ENCODE results near the gene OR11L1. TPM values are rescaled to one million over a fixed set of nuclear protein-coding genes. Genes with fewer than 3 reads are reported as not detected.
A peak's percentile ranks its signal among the peaks of the same experiment; 100 is the strongest.

The OR11L1 gene
- polyA plus RNA-seq, 3 donors = not detected

GRCh38 chr1:247864644-247865043 lies 22.9 kb upstream of the OR11L1 start:
- no peak overlapping the region for H3K4me3 Mint-ChIP-seq
- peak overlapping the region in 2 of 7 donors; percentile 19 to 23 for H3K27ac Mint-ChIP-seq
- no peak overlapping the region for H3K4me2 ChIP-seq (replicated peaks; ENCODE audit: extremely low read depth, low read length, poor library complexity, severe bottlenecking)

GRCh38 chr1:247862756-247863155 lies 21.1 kb upstream of the OR11L1 start:
- peaks cover 6 to 14% (median 13%) of the 10 kb centered on the region in 3 donors for H3K27me3 Mint-ChIP-seq (ENCODE audit: low read depth in 3 of 3)
- no peak overlapping the region for H3K4me3 ChIP-seq (replicated peaks in 1 of 3; ENCODE audit: low read depth in 2 of 3, low read length in 3 of 3)
- no peaks in the 10 kb centered on the region for H3K9me3 ChIP-seq (replicated peaks in 1 of 2; ENCODE audit: control insufficient read depth in 1 of 2, insufficient read depth in 1 of 2, low read length in 2 of 2)
- intact Hi-C loops (cut with micrococcal nuclease) = no loop called here
- no peak for TF ChIP-seq CTCF (IDR thresholded peaks at IDR 0.05)
- H3K36me3 Mint-ChIP-seq = peaks cover 2 to 28% of the 10 kb centered on the region in 2 donors
- H3K36me3 ChIP-seq (replicated peaks in 1 of 2; ENCODE audit: control insufficient read depth in 1 of 2, insufficient read depth in 2 of 2, low read length in 2 of 2) = peaks cover under 1 to 27% of the 10 kb centered on the region in 2 donors
- peaks cover 13% of the 10 kb centered on the region for H3K4me1 Mint-ChIP-seq
- no peak overlapping the region for H3K9ac ChIP-seq (ENCODE audit: insufficient read depth, low read length, poor library complexity, severe bottlenecking)
- H3K9me3 Mint-ChIP-seq = peaks cover 0 to 5% (median 0%) of the 10 kb centered on the region in 7 donors
- H3K27ac ChIP-seq (ENCODE audit: low read depth in 1 of 2, low read length in 2 of 2) = no peak overlapping the region
- H3K79me2 ChIP-seq (ENCODE audit: insufficient read depth, low read length) = no peaks in the 10 kb centered on the region
- no CpG with 5 or more reads among the region's 4 CpGs for WGBS (ENCODE audit: insufficient coverage)
- no peak overlapping the region for H3K27ac Mint-ChIP-seq
- no peak overlapping the region for H2AFZ ChIP-seq (ENCODE audit: insufficient read depth, low read depth, low read length, poor library complexity, severe bottlenecking)
- no peak overlapping the region for H3K4me2 ChIP-seq (replicated peaks; ENCODE audit: extremely low read depth, low read length, poor library complexity, severe bottlenecking)
- no peak for DNase-seq
- H3K27me3 ChIP-seq (ENCODE audit: control insufficient read depth in 2 of 2, insufficient read depth in 2 of 2, low read length in 2 of 2) = peaks cover 0 to 7% of the 10 kb centered on the region in 2 donors
- H3K4me3 Mint-ChIP-seq = no peak overlapping the region
- H3K4me1 ChIP-seq (ENCODE audit: control insufficient read depth in 1 of 2, insufficient read depth in 2 of 2, low read length in 2 of 2) = peaks cover 5 to 6% of the 10 kb centered on the region in 2 donors
- no peaks in the 10 kb centered on the region for H4K20me1 ChIP-seq (ENCODE audit: insufficient read depth, low read length)

More at GRCh38 chr1:247864644-247865043, 22.9 kb upstream of the OR11L1 start:
- no peaks in the 10 kb centered on the region for H4K20me1 ChIP-seq (ENCODE audit: insufficient read depth, low read length)
- H3K9ac ChIP-seq (ENCODE audit: insufficient read depth, low read length, poor library complexity, severe bottlenecking) = no peak overlapping the region
- TF ChIP-seq CTCF (IDR thresholded peaks at IDR 0.05) = no peak
- no peak for DNase-seq
- H3K4me3 ChIP-seq (replicated peaks in 1 of 3; ENCODE audit: low read depth in 2 of 3, low read length in 3 of 3) = no peak overlapping the region
- H2AFZ ChIP-seq (ENCODE audit: insufficient read depth, low read depth, low read length, poor library complexity, severe bottlenecking) = no peak overlapping the region
- H3K79me2 ChIP-seq (ENCODE audit: insufficient read depth, low read length) = no peaks in the 10 kb centered on the region
- H3K27me3 Mint-ChIP-seq (ENCODE audit: low read depth in 3 of 3) = peaks cover 0 to 3% (median 3%) of the 10 kb centered on the region in 3 donors
- H3K36me3 ChIP-seq (replicated peaks in 1 of 2; ENCODE audit: control insufficient read depth in 1 of 2, insufficient read depth in 2 of 2, low read length in 2 of 2) = peaks cover 7 to 46% of the 10 kb centered on the region in 2 donors
- no peaks in the 10 kb centered on the region for H3K27me3 ChIP-seq (ENCODE audit: control insufficient read depth in 2 of 2, insufficient read depth in 2 of 2, low read length in 2 of 2)
- no peak overlapping the region for H3K27ac ChIP-seq (ENCODE audit: low read depth in 1 of 2, low read length in 2 of 2)
- intact Hi-C loops (cut with micrococcal nuclease) = no loop called here
- no peaks in the 10 kb centered on the region for H3K4me1 Mint-ChIP-seq
- H3K4me1 ChIP-seq (ENCODE audit: control insufficient read depth in 1 of 2, insufficient read depth in 2 of 2, low read length in 2 of 2) = no peaks in the 10 kb centered on the region
- 93% methylated on average over 17 of the region's 17 CpGs for WGBS (ENCODE audit: insufficient coverage)
- no peaks in the 10 kb centered on the region for H3K9me3 ChIP-seq (replicated peaks in 1 of 2; ENCODE audit: control insufficient read depth in 1 of 2, insufficient read depth in 1 of 2, low read length in 2 of 2)
- H3K9me3 Mint-ChIP-seq = peaks cover 0 to 9% (median 1%) of the 10 kb centered on the region in 7 donors
- peaks cover 8 to 45% of the 10 kb centered on the region in 2 donors for H3K36me3 Mint-ChIP-seq

Data from CD14-positive monocyte (primary cell).